SU-DHL-6 (cell line): ENCODE results near the gene BDKRB2.

Experiments used
- EZH2phosphoT487 ChIP-seq: fragments of 200-600 bp; sonication (generic), shearing (Covaris generic); conservative IDR thresholded peaks from 2 replicates; pipeline ENCODE4 v1.6.1; 2018; ENCODE audit warnings: mild to moderate bottlenecking, antibody characterized with exemption, low read length, moderate library complexity, mixed read lengths
- TF ChIP-seq, protein P1 (sequence below): fragments of 200-600 bp; sonication (generic); IDR thresholded peaks from one replicate; pipeline ENCODE4 v1.5.1; 2017; ENCODE audit warnings: antibody characterized with exemption, mild to moderate bottlenecking, low read length, moderate library complexity; ENCODE audit not compliant: insufficient read depth, poor library complexity, severe bottlenecking

DNA sequence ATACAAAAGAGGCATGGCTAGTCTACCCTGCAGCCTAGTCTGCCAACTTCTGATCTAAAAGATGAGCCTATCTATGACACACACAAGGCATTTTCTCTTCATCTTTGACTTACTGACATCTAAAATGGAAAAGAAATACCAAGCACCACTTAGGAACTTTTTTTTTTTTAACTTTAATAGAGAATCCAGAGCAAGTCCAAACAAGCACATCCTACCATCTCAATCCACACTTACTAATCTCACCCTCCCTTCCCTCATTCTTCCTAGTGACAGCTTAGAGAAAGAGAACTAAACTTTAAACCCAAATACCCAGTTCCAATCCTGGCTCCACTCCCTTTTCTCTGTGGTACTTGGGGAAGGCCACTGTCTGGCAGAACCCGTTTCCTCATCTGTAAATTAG, 83.2 kb downstream of the BDKRB2 start:
- TF ChIP-seq, protein P1, sequence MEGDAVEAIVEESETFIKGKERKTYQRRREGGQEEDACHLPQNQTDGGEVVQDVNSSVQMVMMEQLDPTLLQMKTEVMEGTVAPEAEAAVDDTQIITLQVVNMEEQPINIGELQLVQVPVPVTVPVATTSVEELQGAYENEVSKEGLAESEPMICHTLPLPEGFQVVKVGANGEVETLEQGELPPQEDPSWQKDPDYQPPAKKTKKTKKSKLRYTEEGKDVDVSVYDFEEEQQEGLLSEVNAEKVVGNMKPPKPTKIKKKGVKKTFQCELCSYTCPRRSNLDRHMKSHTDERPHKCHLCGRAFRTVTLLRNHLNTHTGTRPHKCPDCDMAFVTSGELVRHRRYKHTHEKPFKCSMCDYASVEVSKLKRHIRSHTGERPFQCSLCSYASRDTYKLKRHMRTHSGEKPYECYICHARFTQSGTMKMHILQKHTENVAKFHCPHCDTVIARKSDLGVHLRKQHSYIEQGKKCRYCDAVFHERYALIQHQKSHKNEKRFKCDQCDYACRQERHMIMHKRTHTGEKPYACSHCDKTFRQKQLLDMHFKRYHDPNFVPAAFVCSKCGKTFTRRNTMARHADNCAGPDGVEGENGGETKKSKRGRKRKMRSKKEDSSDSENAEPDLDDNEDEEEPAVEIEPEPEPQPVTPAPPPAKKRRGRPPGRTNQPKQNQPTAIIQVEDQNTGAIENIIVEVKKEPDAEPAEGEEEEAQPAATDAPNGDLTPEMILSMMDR: no peak
- no peak for TF ChIP-seq EZH2phosphoT487
